Activated T-cell treated with anti-CD3 and anti-CD28 coated beads for 4 hours (primary cell): Measurements from ENCODE around the gene ZMPSTE24.
"Not testable (repeated sequence)": the region's sequence is repeated elsewhere in the genome, so short reads cannot be mapped to it uniquely, and the experiment has no call there.

Experiments used
- DNase-seq: peaks from one replicate; pipeline ENCODE4 v3.0.0-alpha.2; 2020

Gene ZMPSTE24

GRCh38 chr1:40306296-40306695 is 48.3 kb downstream of the ZMPSTE24 start:
- no peak for DNase-seq

- no peak for DNase-seq
These were observed 49.1 kb downstream of the ZMPSTE24 start for GRCh38 chr1:40307186-40307585.

- no peak for DNase-seq
These were observed 50.1 kb downstream of the ZMPSTE24 start for GRCh38 chr1:40308036-40308727.

GRCh38 chr1:40309374-40310128 is 51.5 kb downstream of the ZMPSTE24 start:
- DNase-seq = no peak

GRCh38 chr1:40310129-40310461 is 52.1 kb downstream of the ZMPSTE24 start:
- no peak for DNase-seq

GRCh38 chr1:40310983-40311642 is 53.1 kb downstream of the ZMPSTE24 start:
- no peak for DNase-seq

DNA sequence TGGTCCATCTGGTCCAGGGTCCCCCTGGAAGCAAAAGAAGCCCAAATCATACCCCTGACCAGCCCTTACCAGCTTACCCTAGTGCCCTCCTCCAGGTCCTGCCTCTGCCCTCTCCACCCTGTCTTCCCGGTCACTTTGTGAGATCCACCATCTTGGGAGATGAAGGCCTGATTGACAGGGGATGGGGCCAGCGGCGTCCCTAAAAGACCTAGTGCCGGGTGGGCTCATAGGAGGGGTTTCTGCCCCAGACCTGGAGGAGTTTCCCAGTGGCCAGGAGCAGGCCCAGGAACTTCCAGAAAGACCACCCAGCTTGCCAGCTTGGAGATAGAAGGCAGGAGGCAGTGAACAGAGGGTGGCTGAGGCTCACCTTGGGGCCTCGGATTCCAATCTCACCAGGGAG is 53.7 kb downstream of the ZMPSTE24 start:
- no peak for DNase-seq

GRCh38 chr1:40312238-40313205 is 54.5 kb downstream of the ZMPSTE24 start:
- DNase-seq = no peak

DNA sequence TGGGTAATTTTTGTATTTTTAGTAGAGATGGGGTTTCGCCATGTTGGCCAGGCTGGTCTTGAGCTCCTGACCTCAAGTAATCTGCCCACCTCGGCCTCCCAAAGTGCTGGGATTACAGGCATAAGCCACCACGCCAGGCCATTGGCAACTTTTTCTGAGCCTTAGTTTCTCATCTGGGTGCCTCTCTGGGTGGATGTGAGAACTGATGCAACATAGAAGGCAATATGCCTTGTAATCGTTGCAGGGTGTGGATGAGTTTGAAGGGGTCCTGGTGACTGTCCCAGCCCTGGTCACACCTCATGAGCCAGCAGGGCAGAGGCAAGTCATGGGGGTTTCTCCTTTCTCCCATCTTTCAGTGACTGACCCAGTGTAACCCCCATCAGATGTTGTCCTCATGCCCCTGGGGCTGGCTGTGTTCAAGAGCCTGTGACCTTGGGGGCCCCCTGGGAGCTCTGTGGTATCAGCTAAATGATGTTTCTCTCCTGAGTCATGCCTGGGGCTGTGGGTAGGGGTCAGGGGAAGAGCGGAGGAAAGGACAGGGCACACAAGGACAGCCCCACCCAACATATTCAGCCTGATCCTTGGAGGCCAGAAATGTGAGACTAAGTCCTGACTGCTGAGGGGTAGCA is 55.4 kb downstream of the ZMPSTE24 start:
- no peak for DNase-seq

DNA sequence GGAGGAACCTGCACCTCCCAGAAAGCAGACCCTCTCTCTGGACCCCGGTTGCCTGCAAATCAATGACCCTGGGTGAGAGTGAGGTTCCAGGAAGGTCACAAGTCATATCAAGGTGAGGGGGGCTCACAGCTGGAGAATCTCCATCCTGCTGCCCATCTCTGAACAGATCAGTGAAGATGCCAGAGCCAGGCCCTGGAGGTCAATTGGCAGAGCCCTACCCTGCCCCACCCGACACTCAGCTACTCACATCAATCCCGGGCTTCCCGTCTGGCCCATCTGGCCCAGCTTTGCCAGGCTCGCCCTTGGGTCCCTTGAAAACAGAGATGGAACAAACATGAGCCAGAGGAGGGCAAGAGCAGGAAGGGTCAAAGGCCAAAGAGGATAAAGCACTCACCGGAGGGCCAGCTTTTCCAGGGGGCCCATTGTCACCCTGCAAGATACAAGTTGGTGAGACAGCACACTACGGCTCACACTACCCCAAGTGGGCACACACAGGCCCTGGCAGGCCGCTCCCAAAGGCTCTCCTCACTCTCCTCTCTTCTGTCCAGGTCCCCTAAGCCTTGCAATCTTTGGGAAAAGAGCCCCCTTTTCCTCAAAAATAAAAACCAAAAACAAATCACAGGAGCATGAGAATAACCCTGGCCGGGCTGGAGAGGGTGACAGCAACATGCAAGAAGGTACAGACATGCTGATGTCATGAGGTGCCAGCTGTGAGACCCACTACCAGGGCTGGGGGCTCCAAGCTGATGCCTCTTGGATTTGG is 56.1 kb downstream of the ZMPSTE24 start:
- no peak for DNase-seq

GRCh38 chr1:40314721-40315238 is 56.7 kb downstream of the ZMPSTE24 start:
- no peak for DNase-seq

DNA sequence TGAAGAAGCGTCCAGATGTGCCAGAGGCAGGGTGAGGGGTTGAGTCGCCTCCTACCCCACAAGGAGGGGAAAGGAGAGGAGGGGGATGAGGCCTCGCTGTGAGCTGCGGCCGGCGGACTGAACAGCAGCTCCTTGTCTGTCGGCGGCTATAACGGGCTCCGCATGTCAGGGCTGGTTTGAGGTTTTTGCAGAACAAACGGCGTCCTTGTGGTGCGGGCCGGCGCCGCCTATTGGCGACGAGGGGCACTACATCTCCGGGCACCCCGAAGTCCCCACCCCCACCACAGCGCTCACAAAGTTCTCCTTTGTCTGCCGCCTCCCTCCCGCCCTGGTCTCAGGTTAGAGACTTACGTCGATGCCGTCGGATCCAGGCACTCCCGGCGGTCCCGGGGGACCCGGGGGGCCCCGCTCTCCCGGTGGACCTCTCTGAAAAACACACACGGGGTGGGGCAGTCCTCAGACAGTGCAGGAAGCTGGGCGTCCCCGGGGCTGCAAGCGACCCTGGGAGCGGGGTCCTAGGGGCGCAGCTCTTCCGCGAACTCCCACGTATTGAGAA is 57.3 kb downstream of the ZMPSTE24 start:
- DNase-seq = peak; percentile 73

GRCh38 chr1:40315795-40316594 is 58.0 kb downstream of the ZMPSTE24 start:
- no peak for DNase-seq

- DNase-seq = peak; percentile 46
These were observed 58.8 kb downstream of the ZMPSTE24 start, which contains the start of gene COL9A2 for GRCh38 chr1:40316595-40317393. Gene COL9A2, minus strand, starts transcription at chr1:40317286. Its CDS starts 89 bp downstream, at chr1:40317197.

- no peak for DNase-seq
These were observed 59.5 kb downstream of the ZMPSTE24 start for GRCh38 chr1:40317394-40318074.

GRCh38 chr1:40318476-40318875 is 60.4 kb downstream of the ZMPSTE24 start:
- DNase-seq = no peak

DNA sequence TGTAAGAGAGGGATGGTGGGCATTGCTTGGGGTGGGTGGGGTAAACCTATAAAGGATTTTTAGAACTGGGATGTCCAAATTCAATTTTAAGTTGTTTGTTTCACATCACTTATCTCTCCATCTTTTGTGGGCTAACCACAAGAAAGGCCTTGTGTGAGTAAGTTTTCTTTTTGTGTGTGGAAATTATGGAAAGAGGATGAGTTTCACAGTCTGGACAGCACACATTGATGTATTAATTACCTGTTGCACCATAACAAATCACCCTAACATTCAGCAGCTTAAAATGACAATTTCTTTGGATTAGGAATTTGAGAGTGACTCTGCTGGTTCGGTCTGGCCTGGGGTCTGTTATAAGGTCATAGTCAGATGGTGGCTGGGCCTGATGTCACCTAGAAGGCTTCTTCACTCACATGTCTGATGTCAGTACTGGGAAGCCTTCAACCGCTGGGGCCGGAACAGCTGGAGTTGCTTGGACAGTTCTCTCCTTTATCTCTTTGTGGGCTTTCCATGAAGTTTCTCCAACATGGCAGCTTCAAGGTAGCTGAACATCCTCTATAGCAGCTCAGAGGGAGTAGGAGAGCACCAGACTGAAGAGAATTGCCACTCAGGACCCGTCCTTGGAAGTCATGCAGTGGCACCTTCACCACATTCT is 61.1 kb downstream of the ZMPSTE24 start:
- DNase-seq = no peak

DNA sequence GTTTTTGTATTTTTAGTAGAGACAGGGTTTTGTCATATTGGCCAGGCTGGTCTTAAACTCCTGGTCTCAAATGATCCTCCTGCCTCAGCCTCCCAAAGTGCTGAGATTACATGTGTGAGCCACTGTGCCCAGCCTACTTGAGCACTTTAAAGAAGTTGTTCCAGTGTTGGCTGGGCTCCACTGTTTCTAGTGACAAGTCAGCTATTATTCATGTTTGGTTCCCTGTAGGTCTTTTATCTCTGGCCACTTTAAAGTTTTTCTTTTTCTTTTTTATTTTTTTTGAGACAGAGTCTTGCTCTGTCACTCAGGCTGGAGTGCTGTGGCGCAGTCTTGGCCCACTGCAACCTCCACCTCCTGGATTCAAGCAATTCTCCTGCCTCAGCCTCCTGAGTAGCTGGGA is 73.4 kb downstream of the ZMPSTE24 start:
- DNase-seq = not testable (repeated sequence)
